ENCODE data around the gene FSTL5.

Gene FSTL5

GRCh38 chr4:161949946-161950725 lies 213.7 kb downstream of the FSTL5 start:
- Histone ChIP-seq H3K9me3 (ENCODE audit: low read depth, low read length) (no peaks in the 10 kb centered on the region), H3K36me3 (ENCODE audit: insufficient read depth, low read length) (no peaks in the 10 kb centered on the region), H3K4me3 (no peak overlapping the region), H3K27ac (no peak overlapping the region), H3K9ac (ENCODE audit: insufficient read length) (no peak overlapping the region)
- no peak for DNase-seq (ENCODE audit: low read depth, low spot score)
- TF ChIP-seq EZH2 (IDR thresholded peaks at IDR 0.05), result no peak
- no peak for TF ChIP-seq FOXP2 (optimal IDR thresholded peaks at IDR 0.05; ENCODE audit: control extremely low read depth, extremely low read length, insufficient read depth)
- no peak for TF ChIP-seq POLR2AphosphoS5 (IDR thresholded peaks at IDR 0.05; ENCODE audit: borderline replicate concordance, low read depth, low read length)

GRCh38 chr4:161948026-161948770 lies 215.6 kb downstream of the FSTL5 start:
- Histone ChIP-seq H3K27ac (no peak overlapping the region), H3K4me3 (no peak overlapping the region), H3K36me3 (ENCODE audit: insufficient read depth, low read length) (no peaks in the 10 kb centered on the region), H3K9ac (ENCODE audit: insufficient read length) (no peak overlapping the region), H3K9me3 (ENCODE audit: low read depth, low read length) (no peaks in the 10 kb centered on the region)
- no peak for TF ChIP-seq EZH2 (IDR thresholded peaks at IDR 0.05)
- TF ChIP-seq POLR2AphosphoS5 (IDR thresholded peaks at IDR 0.05; ENCODE audit: borderline replicate concordance, low read depth, low read length), result no peak
- TF ChIP-seq FOXP2 (optimal IDR thresholded peaks at IDR 0.05; ENCODE audit: control extremely low read depth, extremely low read length, insufficient read depth), result no peak
- DNase-seq (ENCODE audit: low read depth, low spot score), result no peak

GRCh38 chr4:161937596-161937995 lies 226.2 kb downstream of the FSTL5 start:
- no peaks in the 10 kb centered on the region for H3K36me3 ChIP-seq (ENCODE audit: insufficient read depth, low read length)
- H3K9ac ChIP-seq (ENCODE audit: insufficient read length), result no peak overlapping the region
- TF ChIP-seq POLR2AphosphoS5 (IDR thresholded peaks at IDR 0.05; ENCODE audit: borderline replicate concordance, low read depth, low read length) (no peak), EZH2 (IDR thresholded peaks at IDR 0.05) (no peak), FOXP2 (optimal IDR thresholded peaks at IDR 0.05; ENCODE audit: control extremely low read depth, extremely low read length, insufficient read depth) (no peak)
- no peak overlapping the region for H3K4me3 ChIP-seq
- no peaks in the 10 kb centered on the region for H3K9me3 ChIP-seq (ENCODE audit: low read depth, low read length)
- no peak overlapping the region for H3K27ac ChIP-seq
- DNase-seq (ENCODE audit: low read depth, low spot score), result no peak

GRCh38 chr4:161936625-161937550 lies 226.9 kb downstream of the FSTL5 start:
- no peaks in the 10 kb centered on the region for H3K36me3 ChIP-seq (ENCODE audit: insufficient read depth, low read length)
- no peak overlapping the region for H3K9ac ChIP-seq (ENCODE audit: insufficient read length)
- no peak overlapping the region for H3K4me3 ChIP-seq
- no peaks in the 10 kb centered on the region for H3K9me3 ChIP-seq (ENCODE audit: low read depth, low read length)
- DNase-seq (ENCODE audit: low read depth, low spot score), result peak; percentile 71
- TF ChIP-seq EZH2 (IDR thresholded peaks at IDR 0.05), result no peak
- peak overlapping the region; percentile 27; the same call in 1 of the 2 replicates for H3K27ac ChIP-seq

- Histone ChIP-seq H3K36me3 (ENCODE audit: insufficient read depth, low read length) (no peaks in the 10 kb centered on the region), H3K4me3 (no peak overlapping the region), H3K9me3 (ENCODE audit: low read depth, low read length) (no peaks in the 10 kb centered on the region), H3K9ac (ENCODE audit: insufficient read length) (no peak overlapping the region), H3K27ac (no peak overlapping the region)
- TF ChIP-seq FOXP2 (optimal IDR thresholded peaks at IDR 0.05; ENCODE audit: control extremely low read depth, extremely low read length, insufficient read depth), result no peak
- TF ChIP-seq POLR2AphosphoS5 (IDR thresholded peaks at IDR 0.05; ENCODE audit: borderline replicate concordance, low read depth, low read length), result no peak
- no peak for DNase-seq (ENCODE audit: low read depth, low spot score)
Observed at GRCh38 chr4:161931089-161931488, 232.7 kb downstream of the FSTL5 start.

- no peak for DNase-seq (ENCODE audit: low read depth, low spot score)
- no peak overlapping the region for H3K4me3 ChIP-seq
- no peaks in the 10 kb centered on the region for H3K36me3 ChIP-seq (ENCODE audit: insufficient read depth, low read length)
- H3K27ac ChIP-seq, result no peak overlapping the region
- no peak for TF ChIP-seq POLR2AphosphoS5 (IDR thresholded peaks at IDR 0.05; ENCODE audit: borderline replicate concordance, low read depth, low read length)
- TF ChIP-seq FOXP2 (optimal IDR thresholded peaks at IDR 0.05; ENCODE audit: control extremely low read depth, extremely low read length, insufficient read depth), result no peak
- no peak for TF ChIP-seq EZH2 (IDR thresholded peaks at IDR 0.05)
- no peak overlapping the region for H3K9ac ChIP-seq (ENCODE audit: insufficient read length)
- H3K9me3 ChIP-seq (ENCODE audit: low read depth, low read length), result no peaks in the 10 kb centered on the region
Observed at GRCh38 chr4:161929956-161930355, 233.8 kb downstream of the FSTL5 start.

- no peaks in the 10 kb centered on the region for H3K9me3 ChIP-seq (ENCODE audit: low read depth, low read length)
- H3K4me3 ChIP-seq, result no peak overlapping the region
- H3K9ac ChIP-seq (ENCODE audit: insufficient read length), result no peak overlapping the region
- TF ChIP-seq EZH2 (IDR thresholded peaks at IDR 0.05), result no peak
- TF ChIP-seq FOXP2 (optimal IDR thresholded peaks at IDR 0.05; ENCODE audit: control extremely low read depth, extremely low read length, insufficient read depth), result no peak
- TF ChIP-seq POLR2AphosphoS5 (IDR thresholded peaks at IDR 0.05; ENCODE audit: borderline replicate concordance, low read depth, low read length), result no peak
- no peaks in the 10 kb centered on the region for H3K36me3 ChIP-seq (ENCODE audit: insufficient read depth, low read length)
- no peak overlapping the region for H3K27ac ChIP-seq
- no peak for DNase-seq (ENCODE audit: low read depth, low spot score)
Observed at GRCh38 chr4:161926033-161926828, 237.6 kb downstream of the FSTL5 start.
